ENCODE results near the gene HMGB2. TPM values are rescaled to one million over a fixed set of nuclear protein-coding genes. Genes with fewer than 3 reads are reported as not detected.
A peak's percentile ranks its signal among the peaks of the same experiment; 100 is the strongest.

The HMGB2 gene
- polyA plus RNA-seq, 3 donors from 2014 or later: 150 to 153 (median 152) TPM

DNA sequence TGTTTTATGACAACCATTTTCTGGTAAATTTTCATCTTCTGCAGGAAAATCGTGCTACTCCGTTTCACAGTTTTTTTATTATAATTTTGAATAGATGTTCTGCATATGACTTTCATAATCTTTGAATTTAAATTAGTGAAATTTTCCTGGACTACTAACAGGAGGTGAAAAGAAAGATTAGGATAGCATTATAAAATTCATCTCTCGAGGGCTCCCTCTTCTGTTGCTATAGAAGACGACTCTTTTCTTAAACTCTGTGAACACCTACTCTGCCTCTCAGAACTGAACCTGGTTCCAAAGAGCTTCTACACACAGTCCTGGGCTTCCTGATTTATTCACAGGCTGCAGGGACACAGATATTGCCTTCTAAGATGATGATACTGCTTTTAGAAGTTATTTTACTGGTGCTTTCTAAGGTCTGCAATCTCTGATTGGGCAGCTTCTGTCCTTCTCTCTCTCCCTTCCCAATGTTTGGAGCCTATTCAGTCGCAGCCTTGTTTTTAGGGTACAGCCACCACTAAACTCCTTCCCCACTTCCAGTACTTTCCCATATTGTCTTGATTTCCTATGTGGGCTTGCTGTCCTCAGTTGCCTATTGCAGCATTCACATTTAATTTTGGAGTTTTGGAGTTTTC, 26.5 kb upstream of the HMGB2 start:
- Mint-ChIP-seq H3K27me3 (ENCODE audit: low read depth in 3 of 3) (peaks cover 0 to 3% (median 2%) of the 10 kb centered on the region in 3 donors), H3K4me1 (peaks cover 7 to 8% of the 10 kb centered on the region in 2 donors), H3K27ac (no peak overlapping the region), H3K4me3 (no peak overlapping the region), H3K9me3 (no peaks in the 10 kb centered on the region), H3K36me3 (no peaks in the 10 kb centered on the region)
- DNase-seq: no peak

DNA sequence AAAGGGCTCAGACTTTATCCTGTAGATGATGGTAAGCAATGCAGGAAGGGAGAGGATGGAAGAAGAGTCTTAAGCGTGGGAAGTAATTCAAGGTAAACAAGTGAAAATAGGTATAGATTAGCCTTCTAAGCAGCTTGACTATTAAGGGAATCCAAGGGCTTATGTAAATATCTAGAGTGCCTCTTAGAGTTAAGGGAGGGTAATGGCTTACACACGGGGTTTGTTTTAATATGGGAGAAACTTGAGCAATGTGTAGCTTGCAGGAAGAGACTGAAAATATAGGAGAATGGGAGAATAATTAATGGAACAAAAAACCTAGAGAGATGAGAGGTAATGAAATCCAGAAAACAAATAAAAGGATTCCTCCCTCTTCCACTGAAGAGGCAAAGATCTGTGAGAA, 23.8 kb upstream of the HMGB2 start:
- DNase-seq: no peak
- Mint-ChIP-seq H3K4me3 (no peak overlapping the region), H3K27me3 (ENCODE audit: low read depth in 3 of 3) (peaks cover 0 to 2% (median 2%) of the 10 kb centered on the region in 3 donors), H3K36me3 (no peaks in the 10 kb centered on the region), H3K9me3 (no peaks in the 10 kb centered on the region), H3K27ac (no peak overlapping the region), H3K4me1 (peaks cover 5 to 7% of the 10 kb centered on the region in 2 donors)

DNA sequence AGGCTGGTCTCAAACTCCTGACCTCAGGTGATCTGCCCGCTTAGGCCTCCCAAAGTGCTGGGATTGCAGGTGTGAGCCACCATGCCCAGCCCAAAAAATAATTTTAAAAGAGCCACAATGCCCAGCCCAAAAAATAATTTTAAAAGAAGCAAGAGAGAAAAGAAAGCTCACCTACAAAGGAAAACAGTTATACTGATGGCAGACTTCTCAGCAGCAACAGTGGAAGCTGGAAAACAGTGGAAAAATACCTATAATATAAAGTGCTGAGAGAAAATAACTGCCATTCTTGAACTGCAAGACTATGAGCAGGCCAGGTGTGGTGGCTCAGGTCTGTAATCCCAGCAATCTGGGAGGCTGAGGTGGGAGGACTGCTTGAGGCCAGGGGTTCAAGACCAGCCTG, 13.3 kb upstream of the HMGB2 start:
- Mint-ChIP-seq H3K36me3 (no peaks in the 10 kb centered on the region), H3K27ac (no peak overlapping the region), H3K4me1 (no peaks in the 10 kb centered on the region), H3K27me3 (ENCODE audit: low read depth in 3 of 3) (peaks cover 0 to 5% (median 1%) of the 10 kb centered on the region in 3 donors), H3K4me3 (no peak overlapping the region), H3K9me3 (no peaks in the 10 kb centered on the region)
- no peak for DNase-seq

- Mint-ChIP-seq H3K4me3 (no peak overlapping the region), H3K4me1 (no peaks in the 10 kb centered on the region), H3K36me3 (no peaks in the 10 kb centered on the region), H3K27ac (no peak overlapping the region), H3K27me3 (ENCODE audit: low read depth in 3 of 3) (peaks cover 0 to 2% (median 1%) of the 10 kb centered on the region in 3 donors), H3K9me3 (no peaks in the 10 kb centered on the region)
- no peak for DNase-seq
Observed at GRCh38 chr4:173346074-173346473, 11.9 kb upstream of the HMGB2 start.

- H3K27ac Mint-ChIP-seq: no peak overlapping the region
- H3K9me3 Mint-ChIP-seq: no peaks in the 10 kb centered on the region
- H3K4me1 Mint-ChIP-seq: no peaks in the 10 kb centered on the region
- H3K36me3 Mint-ChIP-seq: no peaks in the 10 kb centered on the region
- H3K4me3 Mint-ChIP-seq: no peak overlapping the region
- peaks cover 0 to 2% (median 1%) of the 10 kb centered on the region in 3 donors for H3K27me3 Mint-ChIP-seq (ENCODE audit: low read depth in 3 of 3)
- no peak for DNase-seq
Observed at GRCh38 chr4:173345648-173346047, 11.5 kb upstream of the HMGB2 start.

DNA sequence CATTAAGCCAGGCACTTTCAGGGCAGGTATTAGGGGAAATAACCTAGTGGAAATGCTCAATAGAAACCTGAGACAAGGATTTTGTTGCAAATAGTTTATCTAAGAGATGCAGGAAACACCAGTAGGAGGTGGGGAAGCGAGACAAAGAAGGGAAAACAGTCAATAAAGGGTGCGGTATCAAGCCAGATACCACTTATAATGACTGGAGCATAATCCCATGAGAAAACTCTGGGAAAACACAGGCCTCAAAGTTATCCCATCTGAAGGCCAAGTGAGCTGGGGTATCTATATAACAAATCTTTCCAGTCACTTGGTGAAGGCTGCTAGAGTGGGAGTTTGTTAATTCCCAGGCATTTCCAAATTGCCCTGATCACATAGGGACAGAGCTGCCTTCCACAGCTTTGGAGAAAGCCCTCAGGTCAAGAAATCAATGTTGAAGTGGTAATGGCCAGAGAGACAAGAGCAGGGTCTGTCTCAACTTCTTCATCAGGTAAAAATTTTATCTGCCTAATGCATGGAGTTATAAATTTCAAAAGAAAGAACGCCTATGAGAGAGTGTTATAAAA, 9.8 kb upstream of the HMGB2 start:
- Mint-ChIP-seq H3K27me3 (ENCODE audit: low read depth in 3 of 3) (peaks cover 0 to 2% (median 1%) of the 10 kb centered on the region in 3 donors), H3K4me3 (no peak overlapping the region), H3K9me3 (no peaks in the 10 kb centered on the region), H3K27ac (no peak overlapping the region), H3K4me1 (no peaks in the 10 kb centered on the region), H3K36me3 (no peaks in the 10 kb centered on the region)
- DNase-seq: no peak

GRCh38 chr4:173337463-173337862, 3.3 kb upstream of the HMGB2 start:
- no peak for DNase-seq
- H3K27ac Mint-ChIP-seq: no peak overlapping the region
- H3K4me3 Mint-ChIP-seq: no peak overlapping the region
- H3K9me3 Mint-ChIP-seq: no peaks in the 10 kb centered on the region
- peaks cover 0 to 6% (median 0%) of the 10 kb centered on the region in 3 donors for H3K36me3 Mint-ChIP-seq
- peaks cover 21 to 27% of the 10 kb centered on the region in 2 donors for H3K4me1 Mint-ChIP-seq
- H3K27me3 Mint-ChIP-seq (ENCODE audit: low read depth in 3 of 3): peaks cover 12 to 19% (median 19%) of the 10 kb centered on the region in 3 donors

GRCh38 chr4:173334891-173335752, 964 bp upstream of the HMGB2 start:
- peaks cover 3 to 10% (median 8%) of the 10 kb centered on the region in 3 donors for H3K36me3 Mint-ChIP-seq
- no peak for DNase-seq
- H3K9me3 Mint-ChIP-seq: no peaks in the 10 kb centered on the region
- H3K4me1 Mint-ChIP-seq: peaks cover 29 to 41% of the 10 kb centered on the region in 2 donors
- H3K27ac Mint-ChIP-seq: peak overlapping the region; percentile 96 to 98 (median 97)
- peaks cover 14 to 19% (median 19%) of the 10 kb centered on the region in 3 donors for H3K27me3 Mint-ChIP-seq (ENCODE audit: low read depth in 3 of 3)
- peak overlapping the region; percentile 96 to 100 (median 99) for H3K4me3 Mint-ChIP-seq

- Mint-ChIP-seq H3K4me3 (peak overlapping the region; percentile 96 to 100 (median 99)), H3K9me3 (no peaks in the 10 kb centered on the region), H3K27me3 (ENCODE audit: low read depth in 3 of 3) (peaks cover 14 to 19% (median 19%) of the 10 kb centered on the region in 3 donors), H3K4me1 (peaks cover 29 to 41% of the 10 kb centered on the region in 2 donors), H3K27ac (peak overlapping the region; percentile 96 to 98 (median 97)), H3K36me3 (peaks cover 6 to 14% (median 10%) of the 10 kb centered on the region in 3 donors)
- DNase-seq: no peak
Observed at GRCh38 chr4:173333658-173334084, 487 bp downstream of the HMGB2 start.

DNA sequence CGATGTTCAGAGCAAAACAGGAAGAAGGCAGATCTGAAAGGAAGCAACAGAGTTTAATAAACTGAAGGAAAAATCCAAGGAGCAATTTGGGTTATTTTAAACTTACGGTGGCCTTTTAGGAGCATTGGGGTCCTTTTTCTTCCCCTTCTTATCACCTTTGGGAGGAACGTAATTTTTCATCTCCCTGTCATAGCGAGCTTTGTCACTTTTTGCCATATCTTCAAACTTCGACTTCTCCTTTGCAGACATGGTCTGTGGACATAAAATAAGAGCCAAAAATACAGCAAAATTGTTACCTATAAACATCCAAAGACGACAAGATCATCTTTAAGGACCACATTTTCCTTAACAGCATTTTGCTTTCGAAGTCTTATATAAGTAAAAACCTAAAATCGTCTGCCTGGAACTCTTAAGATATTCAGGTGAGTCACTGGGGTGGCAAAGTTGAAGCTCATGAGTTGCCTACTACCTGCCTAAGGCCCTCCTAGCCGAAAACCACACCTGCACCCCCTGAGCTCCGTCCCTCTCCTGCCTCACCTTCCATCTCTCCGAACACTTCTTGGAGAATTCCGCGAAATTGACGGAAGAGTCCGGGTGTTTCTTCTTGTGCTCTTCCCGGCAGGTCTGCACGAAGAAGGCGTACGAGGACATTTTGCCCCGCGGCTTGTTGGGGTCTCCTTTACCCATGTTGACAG, 1.0 kb downstream of the HMGB2 start:
- peaks cover 29 to 41% of the 10 kb centered on the region in 2 donors for H3K4me1 Mint-ChIP-seq

DNA sequence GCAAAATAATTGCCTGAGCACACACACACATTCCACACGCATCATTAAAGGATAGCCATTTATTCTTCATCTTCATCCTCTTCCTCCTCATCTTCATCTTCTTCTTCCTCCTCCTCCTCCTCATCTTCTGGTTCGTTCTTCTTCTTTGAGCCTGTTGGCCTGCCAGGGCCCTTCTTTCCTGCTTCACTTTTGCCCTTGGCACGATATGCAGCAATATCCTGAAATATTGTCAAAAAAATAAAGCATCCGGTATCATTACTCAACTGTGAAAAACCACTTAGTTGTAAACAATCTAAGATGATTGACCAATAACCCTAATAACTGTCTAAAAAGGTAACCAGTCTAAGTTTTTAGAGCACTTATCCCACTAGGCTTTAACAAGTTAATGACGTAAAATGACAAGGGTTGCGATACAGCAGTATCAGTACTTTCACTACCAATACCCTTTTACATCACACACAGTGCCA, 2.1 kb downstream of the HMGB2 start:
- Mint-ChIP-seq H3K27me3 (ENCODE audit: low read depth in 3 of 3) (peaks cover 14 to 19% (median 19%) of the 10 kb centered on the region in 3 donors), H3K36me3 (peaks cover 6 to 14% (median 10%) of the 10 kb centered on the region in 3 donors), H3K9me3 (no peaks in the 10 kb centered on the region), H3K4me3 (peak overlapping the region; percentile 78 to 93 (median 92)), H3K4me1 (peaks cover 29 to 41% of the 10 kb centered on the region in 2 donors), H3K27ac (peak overlapping the region; percentile 83 to 97 (median 92))
- peak in 2 of 3 donors; percentile 16 to 19 for DNase-seq

More for the DNA sequence above, 1.0 kb downstream of the HMGB2 start:
- H3K27me3 Mint-ChIP-seq (ENCODE audit: low read depth in 3 of 3): peaks cover 14 to 19% (median 19%) of the 10 kb centered on the region in 3 donors
- peaks cover 6 to 14% (median 10%) of the 10 kb centered on the region in 3 donors for H3K36me3 Mint-ChIP-seq
- peak overlapping the region; percentile 83 to 97 (median 92) for H3K27ac Mint-ChIP-seq
- no peaks in the 10 kb centered on the region for H3K9me3 Mint-ChIP-seq
- peak in 1 of 3 donors; percentile 8 for DNase-seq
- peak overlapping the region; percentile 92 to 93 (median 92) for H3K4me3 Mint-ChIP-seq

GRCh38 chr4:173330590-173330989, 3.6 kb downstream of the HMGB2 start:
- Mint-ChIP-seq H3K27me3 (ENCODE audit: low read depth in 3 of 3) (peaks cover 14 to 19% (median 19%) of the 10 kb centered on the region in 3 donors), H3K4me3 (no peak overlapping the region), H3K36me3 (peaks cover 6 to 14% (median 10%) of the 10 kb centered on the region in 3 donors), H3K27ac (peak overlapping the region in 1 of 6 donors; percentile 32), H3K4me1 (peaks cover 28 to 39% of the 10 kb centered on the region in 2 donors), H3K9me3 (no peaks in the 10 kb centered on the region)
- no peak for DNase-seq
